NCI-H2227 (cell line): ENCODE results near the gene PTPRD.
A peak's percentile ranks its signal among the peaks of the same experiment; 100 is the strongest.
"Not testable (repeated sequence)": the region's sequence is repeated elsewhere in the genome, so short reads cannot be mapped to it uniquely, and the experiment has no call there.

Source experiments
- DNase-seq: peaks from one replicate; lab custom pipeline; 2025; ENCODE audit not compliant: unreplicated experiment; lab: John Stamatoyannopoulos, UW

PTPRD gene

GRCh38 chr9:9099646-9100045, 1513.2 kb downstream of the PTPRD start:
- DNase-seq, result no peak

GRCh38 chr9:9097254-9097653, 1515.5 kb downstream of the PTPRD start:
- DNase-seq, result not testable (repeated sequence)

- no peak for DNase-seq
Observed at GRCh38 chr9:9091387-9091786, 1521.4 kb downstream of the PTPRD start.

GRCh38 chr9:9079473-9079872, 1533.3 kb downstream of the PTPRD start:
- DNase-seq, result no peak

- DNase-seq, result no peak
Observed at GRCh38 chr9:9078301-9078700, 1534.5 kb downstream of the PTPRD start.

- no peak for DNase-seq
Observed at GRCh38 chr9:9061627-9062026, 1551.2 kb downstream of the PTPRD start.

- no peak for DNase-seq
Observed at GRCh38 chr9:9054354-9054992, 1558.3 kb downstream of the PTPRD start.

- no peak for DNase-seq
Observed at GRCh38 chr9:9045572-9045971, 1567.2 kb downstream of the PTPRD start.

- DNase-seq, result no peak
Observed at GRCh38 chr9:9045072-9045471, 1567.7 kb downstream of the PTPRD start.

- not testable (repeated sequence) for DNase-seq
Observed at GRCh38 chr9:9043788-9044187, 1569.0 kb downstream of the PTPRD start.

GRCh38 chr9:9041756-9042155, 1571.0 kb downstream of the PTPRD start:
- no peak for DNase-seq

GRCh38 chr9:9033022-9033421, 1579.8 kb downstream of the PTPRD start:
- no peak for DNase-seq

GRCh38 chr9:9016597-9016996, 1596.2 kb downstream of the PTPRD start:
- DNase-seq, result no peak

- DNase-seq, result no peak
Observed at GRCh38 chr9:9004810-9005209, 1608.0 kb downstream of the PTPRD start.

- DNase-seq, result peak; percentile 27
Observed at GRCh38 chr9:9002826-9003583, 1609.8 kb downstream of the PTPRD start.

GRCh38 chr9:8980496-8981013, 1632.2 kb downstream of the PTPRD start:
- DNase-seq, result no peak

GRCh38 chr9:8978334-8978733, 1634.5 kb downstream of the PTPRD start:
- no peak for DNase-seq

GRCh38 chr9:8968350-8968749, 1644.5 kb downstream of the PTPRD start:
- DNase-seq, result not testable (repeated sequence)

GRCh38 chr9:8963885-8964284, 1648.9 kb downstream of the PTPRD start:
- no peak for DNase-seq

GRCh38 chr9:8962084-8962483, 1650.7 kb downstream of the PTPRD start:
- DNase-seq, result no peak

- DNase-seq, result no peak
Observed at GRCh38 chr9:8961186-8961851, 1651.5 kb downstream of the PTPRD start.

GRCh38 chr9:8960254-8960653, 1652.5 kb downstream of the PTPRD start:
- DNase-seq, result no peak
